Amniotic epithelial cell (primary cell): Measurements from ENCODE around the gene SPIRE1.
"Not testable (repeated sequence)": the region's sequence is repeated elsewhere in the genome, so short reads cannot be mapped to it uniquely, and the experiment has no call there.

Experiments
- DNase-seq: peaks from one replicate; pipeline ENCODE4 v3.0.0-alpha.2; 2010; ENCODE audit warnings: low read depth

The SPIRE1 gene

DNA sequence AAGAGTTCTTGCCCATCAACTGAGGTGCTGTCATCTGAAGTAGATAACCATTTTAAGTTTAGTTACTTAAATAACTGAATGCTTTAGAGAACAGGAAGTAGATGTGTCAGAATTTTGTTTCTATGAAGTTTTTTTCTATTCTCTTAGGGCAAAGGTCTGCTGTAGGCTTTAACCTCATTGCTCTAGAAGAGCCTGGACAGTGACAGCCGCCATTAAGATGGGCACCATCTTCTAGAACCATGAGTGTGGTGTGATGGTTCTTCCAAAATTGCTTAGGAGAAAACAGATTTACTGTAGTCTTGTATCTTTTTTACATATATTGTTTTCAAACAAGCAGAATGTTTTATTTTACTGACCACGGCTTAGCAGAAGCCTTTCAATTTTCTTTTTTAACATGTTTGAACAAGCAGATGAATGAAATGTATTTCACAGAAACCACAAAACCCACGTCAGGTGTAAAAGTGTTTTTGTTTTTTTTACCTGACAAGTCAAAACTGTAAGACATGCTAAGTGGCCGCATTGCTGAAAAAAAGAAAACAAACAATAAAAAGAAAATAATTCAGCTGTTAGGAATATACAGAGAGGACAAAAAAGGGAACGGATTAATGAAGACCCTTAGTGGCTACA, 172.3 kb downstream of the SPIRE1 start:
- DNase-seq: no peak

DNA sequence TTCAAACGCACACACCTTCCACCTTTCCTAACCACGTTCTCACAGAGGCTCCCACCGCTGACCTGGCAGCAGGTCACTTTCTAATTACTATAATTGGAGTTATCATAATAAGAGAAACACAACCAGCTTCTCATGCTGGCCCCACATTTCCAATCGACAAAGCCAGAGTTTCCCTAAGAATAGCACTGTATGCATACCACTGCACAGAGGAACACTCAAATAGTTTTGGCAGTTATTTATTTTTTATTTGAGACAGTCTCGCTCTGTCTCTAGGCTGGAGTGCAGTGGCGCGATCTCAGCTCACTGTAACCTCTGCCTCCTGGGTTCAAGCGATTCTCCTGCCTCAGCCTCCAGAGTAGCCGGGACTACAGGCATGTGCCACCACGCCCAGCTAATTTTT, 176.0 kb downstream of the SPIRE1 start:
- DNase-seq: not testable (repeated sequence)

DNA sequence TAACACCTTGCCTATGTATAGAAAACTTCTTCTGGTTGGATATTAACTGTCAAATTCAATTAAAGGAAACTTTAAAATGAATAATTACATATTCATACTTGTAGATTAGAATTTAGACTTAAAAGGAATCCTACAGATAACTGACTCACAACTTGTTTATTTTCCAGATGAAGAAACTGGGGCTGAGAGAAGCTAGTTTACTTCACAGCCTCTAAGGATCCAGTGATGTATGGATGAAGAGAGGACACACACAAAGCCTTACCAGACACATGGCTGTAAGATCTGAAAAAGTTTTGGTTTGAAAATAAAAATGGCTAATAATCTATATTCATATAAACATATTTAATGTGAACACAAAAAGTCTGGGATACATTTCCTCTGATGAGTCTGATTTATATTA, 177.9 kb downstream of the SPIRE1 start:
- peak; percentile 23 for DNase-seq

DNA sequence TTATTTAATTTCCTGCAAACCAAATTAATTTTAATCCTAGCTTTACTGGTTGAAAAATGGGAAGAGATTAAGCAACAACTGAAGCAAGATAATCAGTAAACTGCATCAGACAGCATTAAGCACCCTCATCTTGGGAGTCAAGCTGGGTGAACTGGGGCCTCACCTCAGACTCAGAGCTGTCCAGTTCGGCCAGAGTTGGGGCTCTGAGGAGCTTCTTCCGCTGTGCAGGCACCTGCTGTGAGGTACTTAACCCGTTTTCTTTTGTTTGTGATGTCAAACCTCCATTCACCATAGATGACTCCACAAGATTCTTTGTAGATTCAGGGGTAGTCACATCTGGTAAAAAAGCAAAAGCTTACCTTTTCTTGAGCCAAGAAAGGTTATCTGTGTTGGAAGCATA, 178.4 kb downstream of the SPIRE1 start:
- DNase-seq: no peak

DNA sequence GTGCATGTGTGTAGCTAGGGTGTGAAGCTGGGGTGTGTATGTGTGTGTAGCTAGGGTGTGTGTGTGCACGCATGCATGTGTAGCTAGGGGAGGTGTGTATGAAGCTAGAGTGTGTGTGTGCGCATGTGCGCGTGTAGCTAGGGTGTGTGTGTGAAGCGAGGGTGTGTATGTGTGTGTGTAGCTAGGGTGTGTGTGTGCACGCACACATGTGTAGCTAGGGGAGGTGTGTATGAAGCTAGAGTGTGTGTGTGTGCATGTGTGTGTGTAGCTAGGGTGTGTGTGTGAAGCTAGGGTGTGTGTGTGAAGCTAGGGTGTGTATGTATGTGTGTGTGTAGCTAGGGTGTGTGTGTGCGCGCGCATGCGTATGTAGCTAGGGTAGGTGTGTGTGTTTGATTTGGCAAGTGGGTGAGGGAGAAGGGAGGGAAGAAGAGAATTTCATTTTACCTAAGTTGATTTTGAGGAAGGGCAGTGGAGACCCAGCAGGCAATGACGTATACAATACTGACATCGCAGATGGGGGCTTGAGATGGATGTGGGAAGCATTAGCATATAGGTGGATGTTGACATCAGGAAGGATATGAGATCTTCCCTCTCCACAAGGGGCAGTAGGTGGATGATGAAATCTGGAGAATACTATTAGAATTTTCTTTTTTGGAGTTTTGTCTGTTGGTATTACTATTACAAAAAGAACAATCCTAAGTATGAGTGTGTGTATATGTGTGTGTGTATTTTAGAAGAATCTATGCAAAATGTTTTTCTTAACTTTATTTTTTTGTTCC, 179.4 kb downstream of the SPIRE1 start:
- no peak for DNase-seq

DNA sequence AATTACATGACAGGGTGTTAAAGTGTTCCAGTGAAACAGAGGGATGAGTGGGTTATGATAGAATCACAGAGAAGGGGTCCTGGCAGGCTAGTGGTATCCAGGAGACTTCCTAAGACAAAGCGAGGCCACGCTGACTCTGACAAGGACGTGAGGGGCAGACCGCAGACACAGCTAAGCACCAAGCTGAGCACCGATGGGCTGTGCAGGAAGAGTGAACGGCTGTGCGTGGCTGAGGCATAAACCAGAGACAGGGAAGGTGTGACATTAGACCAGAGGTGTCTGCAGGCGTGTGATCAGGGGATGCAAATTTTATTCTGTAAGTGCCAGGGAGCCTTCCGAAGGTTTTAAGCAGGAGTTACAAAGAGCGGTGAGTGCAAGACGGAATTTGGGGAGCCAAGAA, 180.3 kb downstream of the SPIRE1 start:
- no peak for DNase-seq

DNA sequence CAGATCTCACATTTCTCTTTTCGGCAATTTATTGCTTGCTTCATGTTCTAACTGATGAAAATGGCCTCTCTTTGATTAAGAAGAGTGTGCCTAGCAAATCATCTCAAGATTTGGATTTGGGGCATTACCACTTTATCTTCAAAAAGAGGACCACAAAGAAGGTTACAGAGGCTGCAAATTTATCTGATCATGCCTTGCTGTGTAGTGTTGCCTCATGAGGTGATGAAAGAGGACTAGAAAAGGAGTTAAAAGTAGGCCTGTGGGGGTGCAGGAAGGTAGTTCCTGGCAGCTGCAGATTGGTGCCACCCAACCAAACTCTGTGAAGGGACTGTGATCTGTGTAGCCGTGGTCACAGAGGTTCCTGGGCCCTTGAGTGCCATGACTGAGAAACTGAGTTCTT, 181.0 kb downstream of the SPIRE1 start:
- peak; percentile 59 for DNase-seq

DNA sequence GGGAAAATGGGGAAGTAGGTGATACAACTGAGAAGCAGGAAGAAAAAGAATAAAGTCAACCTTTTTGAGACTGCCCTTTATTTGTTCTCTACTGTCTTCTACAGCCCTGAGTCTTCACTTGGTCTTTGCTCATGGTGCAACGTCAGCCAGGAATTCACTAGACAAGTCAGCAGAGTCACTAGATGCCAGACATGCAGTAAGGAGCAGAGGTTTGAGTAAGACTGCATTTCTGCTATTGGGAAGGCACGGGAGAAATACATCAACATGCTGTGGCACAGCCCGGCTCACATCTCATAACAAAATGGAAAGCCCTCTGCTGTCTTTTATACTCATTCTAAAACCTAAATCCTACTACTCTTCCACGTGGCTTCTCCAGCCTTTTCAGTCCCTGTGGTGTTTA, 183.0 kb downstream of the SPIRE1 start:
- peak; percentile 40 for DNase-seq

DNA sequence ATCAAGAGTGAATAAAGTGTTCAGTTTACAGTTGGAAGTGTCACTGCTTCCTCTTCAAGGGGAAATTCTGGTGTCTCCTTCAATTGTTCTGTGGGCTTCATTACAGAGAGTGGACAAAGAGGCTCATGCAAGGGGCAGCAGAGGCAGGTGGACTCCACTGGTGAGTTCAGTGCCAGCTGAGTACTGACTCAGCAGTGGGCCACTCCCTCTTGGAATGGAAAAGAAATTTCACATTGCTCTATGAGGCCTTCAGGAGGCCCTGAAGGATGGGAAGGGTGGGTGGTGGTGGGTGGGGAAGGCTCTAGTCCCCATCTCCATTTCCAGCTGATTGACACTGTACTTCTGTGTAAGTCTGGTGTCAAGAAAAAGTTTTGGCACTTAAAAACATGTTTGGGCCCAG, 183.8 kb downstream of the SPIRE1 start:
- no peak for DNase-seq

DNA sequence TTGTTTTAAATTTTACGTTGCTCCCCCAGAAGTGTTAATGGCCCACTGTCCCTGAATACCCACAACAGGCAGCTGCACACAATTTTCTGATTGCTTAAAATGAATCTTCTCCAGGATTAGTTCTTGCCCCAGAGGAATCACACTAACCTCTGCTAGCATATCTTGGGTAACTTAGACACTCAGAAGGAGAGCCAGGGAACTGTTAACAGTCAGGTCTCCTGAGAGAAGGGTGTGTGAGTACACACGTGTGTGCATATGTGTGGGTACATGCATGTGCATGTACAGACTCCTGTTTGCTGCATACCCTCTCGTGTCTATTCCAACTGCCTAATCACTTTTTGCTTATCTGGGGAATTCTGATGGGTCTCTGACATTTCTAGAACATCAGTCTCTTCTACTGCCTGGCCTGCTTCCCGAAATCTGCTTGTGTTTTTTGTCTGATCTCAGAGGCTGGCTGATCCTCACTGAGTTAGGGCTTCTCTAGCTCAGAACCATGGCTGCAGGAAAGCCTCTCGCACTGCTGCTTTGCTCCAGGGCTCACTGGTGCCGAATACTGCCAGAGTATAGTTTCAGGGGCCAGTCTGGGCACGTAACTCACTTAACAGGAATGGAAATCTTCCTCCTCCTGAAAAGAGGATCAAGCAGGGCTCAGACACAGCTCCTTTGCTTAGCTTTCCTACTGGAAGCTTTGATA, 187.4 kb downstream of the SPIRE1 start:
- DNase-seq: peak; percentile 20

DNA sequence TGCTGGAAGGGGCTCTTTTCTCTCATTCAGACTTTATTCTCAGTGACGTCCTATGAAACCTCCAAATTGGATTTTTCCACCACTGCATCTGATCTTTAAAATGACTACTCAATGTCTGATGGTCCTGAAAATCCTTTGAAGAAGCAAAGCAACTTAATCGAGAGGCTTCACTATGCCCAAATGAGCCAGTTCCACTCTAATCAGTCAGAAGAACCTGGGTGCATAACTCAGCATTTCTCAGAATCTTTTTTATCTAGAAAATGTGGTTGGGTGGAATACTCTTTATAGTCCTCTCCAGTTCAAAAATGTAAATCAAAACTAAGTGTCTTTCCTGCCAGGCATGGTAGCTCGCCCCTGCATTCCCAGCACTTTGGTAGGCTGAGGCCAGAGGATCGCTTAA, 189.5 kb downstream of the SPIRE1 start:
- DNase-seq: peak; percentile 29

DNA sequence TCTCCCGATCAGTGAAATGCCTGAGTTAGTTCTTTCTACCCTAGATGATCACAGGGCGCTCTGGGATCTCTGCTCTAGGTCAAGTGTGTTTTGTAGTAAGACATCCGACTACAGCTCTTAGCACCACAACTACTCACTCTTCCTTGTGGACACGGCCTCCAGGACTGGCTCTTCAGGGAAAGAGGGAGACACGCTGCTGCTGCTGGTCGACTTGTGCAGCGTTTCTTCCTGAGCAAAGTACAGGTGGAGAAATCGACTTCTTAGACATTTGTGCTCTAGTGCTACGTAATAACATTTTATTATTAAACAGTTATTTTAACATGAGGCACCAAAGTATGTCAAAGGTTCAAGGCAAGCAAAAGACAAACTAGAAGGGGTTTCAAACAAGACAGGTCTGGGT, 193.2 kb downstream of the SPIRE1 start:
- no peak for DNase-seq

DNA sequence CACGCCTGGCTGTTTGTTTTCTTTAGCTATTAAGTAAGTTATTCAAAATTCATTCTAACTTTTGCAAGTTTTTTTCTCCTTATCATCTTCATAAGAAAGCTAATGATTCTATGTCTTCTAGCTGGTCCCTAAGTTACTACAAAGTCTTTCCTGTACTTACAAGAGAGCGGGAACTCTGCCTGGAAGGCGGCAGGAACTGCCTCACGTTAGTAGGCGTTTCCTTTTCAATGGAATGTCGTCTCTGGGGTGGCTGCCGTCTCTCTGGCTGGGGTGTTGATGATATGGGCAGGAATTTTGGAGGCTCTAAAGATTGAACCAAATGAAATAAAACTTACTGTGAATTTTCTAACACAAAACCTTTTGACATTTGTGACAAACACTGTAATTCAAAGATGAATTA, 194.7 kb downstream of the SPIRE1 start:
- DNase-seq: no peak

DNA sequence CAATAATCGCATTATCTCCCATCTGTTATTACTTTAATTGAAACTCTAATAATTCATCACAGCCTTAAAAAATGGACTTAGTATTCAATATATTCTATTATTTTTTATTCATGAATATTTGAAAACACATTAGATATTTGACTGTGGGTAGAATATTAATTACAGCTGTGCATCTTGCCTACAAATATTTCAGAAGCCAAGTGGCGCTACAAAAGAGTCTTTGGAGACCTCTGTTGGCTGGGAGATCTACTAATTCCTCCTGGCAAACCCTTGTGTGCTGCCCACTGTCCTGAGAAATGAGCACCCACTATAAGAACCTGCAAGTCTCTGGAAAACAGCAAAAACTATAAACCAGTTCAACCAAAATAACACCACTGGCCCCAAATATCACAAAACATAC, 195.7 kb downstream of the SPIRE1 start:
- DNase-seq: no peak

DNA sequence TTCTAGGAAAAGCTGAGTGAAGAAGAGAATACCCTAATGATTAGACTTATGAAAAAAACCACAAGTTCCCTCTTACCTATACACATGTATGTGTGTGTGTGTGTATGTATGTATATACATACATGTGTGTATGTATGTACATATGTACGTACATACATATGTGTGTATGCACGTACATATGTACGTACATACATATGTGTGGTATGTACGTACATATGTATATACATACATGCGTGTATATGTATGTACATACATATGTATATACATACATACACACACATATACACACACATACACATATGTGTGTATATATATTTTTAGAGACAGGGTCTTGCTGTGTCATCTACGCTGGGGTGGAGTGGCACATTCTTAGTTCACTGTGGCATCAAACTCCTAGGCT, 196.6 kb downstream of the SPIRE1 start:
- no peak for DNase-seq

DNA sequence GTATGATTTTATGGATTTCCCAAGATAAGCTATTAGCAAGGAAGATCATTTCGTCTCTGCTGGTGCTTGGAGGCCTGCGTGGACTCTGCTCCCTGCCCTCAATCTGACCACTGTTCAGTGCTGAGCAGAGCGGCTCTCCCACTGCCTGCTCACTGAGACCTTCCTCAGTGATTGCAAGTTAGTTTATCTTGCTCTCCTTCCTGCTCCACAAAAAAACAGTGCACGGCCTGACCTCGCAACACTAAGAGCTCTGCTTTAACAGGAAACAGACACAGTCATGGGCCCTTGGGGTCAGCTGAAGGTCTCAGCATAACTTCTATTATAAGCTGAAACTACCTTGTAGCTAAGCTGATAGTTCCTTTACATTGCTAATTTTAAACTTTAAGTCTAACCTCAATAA, 197.0 kb downstream of the SPIRE1 start:
- DNase-seq: peak; percentile 81

DNA sequence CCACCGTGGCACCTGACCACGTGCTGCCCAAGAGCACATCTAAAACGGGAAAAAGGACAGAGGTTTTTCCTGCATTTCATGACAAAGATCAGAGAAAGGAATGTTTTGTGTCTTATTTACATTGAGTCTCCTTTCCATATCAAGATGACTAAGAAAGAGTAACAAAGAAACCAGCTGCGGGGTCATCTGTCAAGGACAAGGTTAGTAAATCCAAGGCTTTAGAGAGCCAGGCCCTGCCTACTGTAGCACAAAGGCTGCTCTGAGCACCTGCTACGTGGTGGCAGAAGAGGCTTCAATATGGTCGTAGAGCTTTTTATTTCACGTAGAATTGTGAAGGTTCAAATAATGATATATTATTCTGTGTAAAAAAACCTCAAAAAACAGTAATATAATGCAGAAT, 199.1 kb downstream of the SPIRE1 start:
- no peak for DNase-seq

DNA sequence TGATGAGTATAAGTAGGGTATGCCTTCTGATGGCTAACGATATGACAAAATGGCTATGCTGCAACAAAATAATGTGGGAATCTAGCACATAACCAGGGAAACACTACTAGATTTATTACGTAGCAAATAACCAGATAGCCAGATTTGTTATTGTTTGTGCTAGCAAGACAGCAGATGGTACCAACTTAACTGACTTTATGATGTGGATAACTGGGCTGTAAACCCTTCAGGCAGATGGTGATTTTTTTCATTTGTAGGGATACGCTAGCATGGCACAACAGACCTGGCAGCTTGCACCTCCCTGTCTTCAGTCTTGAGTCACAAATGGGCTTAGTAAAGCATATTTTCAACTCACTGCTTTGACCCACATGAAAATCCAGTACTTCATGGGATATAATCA, 201.5 kb downstream of the SPIRE1 start:
- no peak for DNase-seq

DNA sequence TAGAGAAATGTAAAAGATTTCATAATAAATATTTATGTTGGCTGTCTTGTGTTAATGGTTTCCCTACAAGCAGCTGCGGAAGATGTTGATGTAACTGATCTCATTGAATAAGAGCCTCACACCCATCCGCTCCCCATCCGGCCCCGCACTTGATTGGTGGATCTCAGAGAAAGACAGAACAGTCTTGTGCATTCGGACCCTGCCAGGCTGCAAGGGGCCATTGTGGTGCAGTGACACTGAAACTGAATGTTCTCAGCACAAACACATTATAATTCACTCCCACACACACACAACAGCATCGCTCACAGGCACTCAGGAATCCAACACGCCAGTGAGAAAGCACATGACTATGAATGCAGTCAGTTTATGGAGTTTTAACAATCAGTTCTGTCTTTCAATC, 202.4 kb downstream of the SPIRE1 start:
- peak; percentile 50 for DNase-seq

DNA sequence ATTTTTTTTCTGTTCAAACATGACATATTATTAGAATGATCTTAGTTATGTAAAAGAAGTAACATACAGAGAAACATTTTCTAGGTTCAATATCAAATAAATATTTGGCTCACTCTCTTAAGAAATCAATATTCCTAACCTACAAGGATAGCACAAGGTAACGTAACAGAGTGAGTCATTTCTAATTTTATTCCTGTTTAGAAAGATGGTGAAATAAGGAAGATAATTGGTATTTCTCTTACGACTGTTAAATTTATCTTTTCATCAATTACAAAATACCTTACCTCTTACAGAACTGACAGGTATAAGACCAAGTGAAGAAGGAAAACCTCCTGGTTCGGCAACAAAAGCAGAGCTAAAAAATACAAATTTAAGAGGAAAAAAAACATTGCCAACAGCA, 205.1 kb downstream of the SPIRE1 start:
- DNase-seq: no peak

DNA sequence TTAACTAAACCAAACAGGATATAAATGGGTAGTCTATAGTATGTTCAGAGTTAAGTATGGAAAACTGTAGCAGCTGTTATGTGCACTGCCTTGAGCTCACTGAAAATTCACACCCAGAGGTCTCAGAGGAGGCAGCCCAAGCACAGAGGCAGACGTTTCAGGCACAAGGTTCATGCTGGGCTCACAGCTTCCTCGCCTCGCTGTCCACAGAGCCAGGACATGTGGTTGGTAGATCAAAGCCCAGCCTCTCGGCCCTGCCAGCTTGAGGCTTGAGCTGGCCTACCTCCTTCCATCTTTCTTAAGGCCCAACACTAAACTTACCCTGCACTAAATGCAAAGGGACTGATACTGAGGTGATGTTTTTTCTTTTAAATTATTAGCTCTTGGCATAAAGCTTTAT, 206.5 kb downstream of the SPIRE1 start:
- no peak for DNase-seq

DNA sequence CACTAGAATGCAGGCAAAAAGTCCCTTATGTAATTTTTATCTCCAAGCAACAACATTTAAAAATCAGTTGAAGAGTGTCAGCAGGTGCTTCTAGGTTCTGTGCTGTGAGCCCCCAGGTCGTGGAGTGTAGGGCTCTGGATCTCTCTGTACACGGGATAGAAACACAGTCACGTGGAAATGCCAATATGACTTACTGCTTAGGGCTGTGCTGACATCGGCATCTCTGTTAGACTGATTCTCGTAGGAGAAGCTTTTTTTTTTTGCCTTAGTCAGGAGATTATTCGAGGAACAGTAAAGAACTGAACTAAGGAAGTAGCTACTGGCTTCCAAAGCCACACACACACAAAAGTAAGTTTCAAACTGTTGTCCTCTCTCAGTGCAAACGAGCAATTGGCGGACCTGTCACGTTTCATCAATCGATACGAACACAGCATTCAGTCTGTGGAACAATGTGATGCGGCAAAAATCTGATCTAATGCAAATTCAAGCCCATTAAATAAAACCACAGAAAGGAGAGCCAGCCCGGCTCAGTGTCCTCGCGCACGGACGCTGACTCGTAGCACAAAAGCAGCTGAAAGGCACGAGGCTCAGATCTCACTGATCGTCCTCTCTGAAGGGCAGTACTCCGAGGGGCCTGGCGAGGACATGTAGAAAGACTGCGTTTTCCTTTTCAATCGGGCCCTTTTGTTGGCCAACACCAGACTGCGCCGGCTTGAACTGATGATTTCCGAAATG, 208.7 kb downstream of the SPIRE1 start:
- no peak for DNase-seq

DNA sequence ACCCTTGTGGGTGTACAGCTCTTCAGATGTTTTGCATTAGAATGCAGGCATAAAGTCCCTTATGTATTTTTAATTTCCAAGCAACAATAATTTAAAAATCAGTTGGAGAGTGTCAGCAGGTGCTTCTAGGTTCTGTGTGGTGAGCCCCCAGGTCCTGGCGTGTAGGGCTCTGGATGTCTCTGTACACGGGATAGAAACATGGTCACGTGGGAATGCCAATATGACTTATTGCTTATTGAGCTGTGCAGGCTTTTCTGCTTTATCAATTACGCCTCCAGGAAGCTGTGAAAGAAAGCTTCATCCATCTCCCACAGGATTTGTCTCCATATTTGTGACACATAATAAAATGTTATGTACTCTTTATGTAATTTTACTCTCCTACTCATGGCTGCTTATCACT, 212.4 kb downstream of the SPIRE1 start:
- DNase-seq: no peak
